ENCODE measurements around the gene SOS2.

DNA sequence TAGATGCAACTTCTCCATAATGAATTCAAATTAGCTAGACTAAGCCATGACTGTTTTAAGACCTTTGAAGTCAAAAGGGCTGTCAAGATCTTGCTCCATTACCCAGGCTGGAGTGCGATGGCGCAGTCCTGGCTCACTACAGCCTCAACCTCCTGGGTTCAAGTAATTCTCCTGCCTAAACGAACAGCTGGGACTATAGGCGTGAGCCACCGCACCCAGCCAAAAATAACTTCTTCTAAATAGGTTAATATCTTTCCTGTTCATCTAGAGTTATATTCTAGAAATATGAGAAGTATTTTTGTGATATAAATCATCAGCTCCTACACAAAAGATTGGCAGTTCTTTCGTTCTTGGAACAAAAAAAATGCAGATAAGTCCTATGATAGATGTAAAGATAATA, 39.6 kb upstream of the SOS2 start:
- TF ChIP-seq CTCF (IDR thresholded peaks at IDR 0.05) (no peak), POLR2A (IDR thresholded peaks at IDR 0.05) (no peak)

Measured in heart left ventricle (tissue), 13 donors.